ENCODE results near the gene C2CD4C. TPM values are rescaled to one million over a fixed set of nuclear protein-coding genes. Genes with fewer than 3 reads are reported as not detected.
"Not testable (repeated sequence)": the region's sequence is repeated elsewhere in the genome, so short reads cannot be mapped to it uniquely, and the experiment has no call there.

C2CD4C gene
- total RNA-seq, 1 donor from 2014 or later: 5.7 TPM

DNA sequence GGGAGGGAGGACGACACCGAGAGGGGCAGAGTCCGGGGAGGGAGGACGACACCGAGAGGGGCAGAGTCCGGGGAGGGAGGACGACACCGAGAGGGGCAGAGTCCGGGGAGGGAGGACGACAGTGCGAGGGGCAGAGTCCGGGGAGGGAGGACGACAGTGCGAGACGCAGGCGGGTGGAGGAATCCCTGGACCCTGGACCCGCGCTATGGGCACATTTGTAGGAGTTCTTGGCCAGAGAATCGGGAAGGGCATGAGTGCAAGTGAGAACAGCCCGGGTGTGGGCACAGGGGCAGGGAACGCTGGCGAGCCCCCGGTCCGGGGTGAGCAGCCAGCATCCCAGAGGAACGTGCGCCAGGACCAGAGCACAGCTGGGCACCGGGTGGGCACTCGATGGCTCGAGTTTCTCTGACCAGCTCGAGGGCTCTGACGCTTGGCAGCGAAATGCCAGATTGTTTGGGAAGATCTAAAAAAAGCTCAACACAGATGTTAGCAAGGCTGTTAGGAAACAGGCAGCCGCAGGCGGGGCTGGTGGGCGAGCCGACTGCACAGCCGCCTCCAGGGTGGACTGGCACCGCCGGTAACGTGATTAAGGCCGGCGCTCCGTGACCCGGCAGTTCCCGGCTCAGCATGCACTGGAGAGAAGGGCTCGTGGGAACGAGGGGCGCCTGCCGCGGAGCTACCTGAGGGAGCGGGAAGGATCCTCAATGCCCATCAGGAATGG is 17.9 kb upstream of the C2CD4C start:
- no peaks in the 10 kb centered on the region for H3K27me3 ChIP-seq
- TF ChIP-seq, protein P1, sequence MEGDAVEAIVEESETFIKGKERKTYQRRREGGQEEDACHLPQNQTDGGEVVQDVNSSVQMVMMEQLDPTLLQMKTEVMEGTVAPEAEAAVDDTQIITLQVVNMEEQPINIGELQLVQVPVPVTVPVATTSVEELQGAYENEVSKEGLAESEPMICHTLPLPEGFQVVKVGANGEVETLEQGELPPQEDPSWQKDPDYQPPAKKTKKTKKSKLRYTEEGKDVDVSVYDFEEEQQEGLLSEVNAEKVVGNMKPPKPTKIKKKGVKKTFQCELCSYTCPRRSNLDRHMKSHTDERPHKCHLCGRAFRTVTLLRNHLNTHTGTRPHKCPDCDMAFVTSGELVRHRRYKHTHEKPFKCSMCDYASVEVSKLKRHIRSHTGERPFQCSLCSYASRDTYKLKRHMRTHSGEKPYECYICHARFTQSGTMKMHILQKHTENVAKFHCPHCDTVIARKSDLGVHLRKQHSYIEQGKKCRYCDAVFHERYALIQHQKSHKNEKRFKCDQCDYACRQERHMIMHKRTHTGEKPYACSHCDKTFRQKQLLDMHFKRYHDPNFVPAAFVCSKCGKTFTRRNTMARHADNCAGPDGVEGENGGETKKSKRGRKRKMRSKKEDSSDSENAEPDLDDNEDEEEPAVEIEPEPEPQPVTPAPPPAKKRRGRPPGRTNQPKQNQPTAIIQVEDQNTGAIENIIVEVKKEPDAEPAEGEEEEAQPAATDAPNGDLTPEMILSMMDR (IDR thresholded peaks at IDR 0.05): no peak
- DNase-seq (ENCODE audit: low spot score in 2 of 2): no peak
- H3K36me3 ChIP-seq: no peaks in the 10 kb centered on the region
- H3K27ac ChIP-seq: no peak overlapping the region
- intact Hi-C loops (cut with DNase I): no loop called here
- H3K4me1 ChIP-seq: no peaks in the 10 kb centered on the region
- no peaks in the 10 kb centered on the region for H3K9me3 ChIP-seq
- H3K4me3 ChIP-seq: no peak overlapping the region

DNA sequence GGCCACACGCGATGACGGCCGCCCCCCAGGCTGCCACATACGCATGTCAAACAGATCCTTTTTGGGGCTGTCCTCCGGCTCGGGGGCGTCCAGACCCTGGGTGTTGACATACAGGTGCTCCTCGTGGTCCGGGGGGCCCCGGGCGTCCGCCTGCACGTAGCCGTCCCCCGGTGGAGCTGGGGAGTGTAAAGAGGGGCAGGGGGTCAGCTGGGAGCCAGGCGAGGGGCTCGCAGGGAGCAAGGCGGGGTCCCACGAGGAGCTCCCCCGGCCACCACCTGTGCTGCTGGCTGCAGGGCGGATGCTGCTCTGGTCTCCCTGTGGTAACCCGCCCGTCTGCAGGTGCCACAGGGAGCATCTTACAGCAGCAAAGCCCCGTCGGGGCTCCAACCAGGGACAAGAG is 16.1 kb upstream of the C2CD4C start:
- no peak for DNase-seq (ENCODE audit: low spot score in 2 of 2)
- intact Hi-C loops (cut with DNase I): no loop called here
- Histone ChIP-seq H3K27ac (no peak overlapping the region), H3K4me3 (no peak overlapping the region), H3K4me1 (no peaks in the 10 kb centered on the region), H3K9me3 (no peaks in the 10 kb centered on the region), H3K36me3 (no peaks in the 10 kb centered on the region), H3K27me3 (no peaks in the 10 kb centered on the region)
- TF ChIP-seq, protein P1 (IDR thresholded peaks at IDR 0.05): no peak

DNA sequence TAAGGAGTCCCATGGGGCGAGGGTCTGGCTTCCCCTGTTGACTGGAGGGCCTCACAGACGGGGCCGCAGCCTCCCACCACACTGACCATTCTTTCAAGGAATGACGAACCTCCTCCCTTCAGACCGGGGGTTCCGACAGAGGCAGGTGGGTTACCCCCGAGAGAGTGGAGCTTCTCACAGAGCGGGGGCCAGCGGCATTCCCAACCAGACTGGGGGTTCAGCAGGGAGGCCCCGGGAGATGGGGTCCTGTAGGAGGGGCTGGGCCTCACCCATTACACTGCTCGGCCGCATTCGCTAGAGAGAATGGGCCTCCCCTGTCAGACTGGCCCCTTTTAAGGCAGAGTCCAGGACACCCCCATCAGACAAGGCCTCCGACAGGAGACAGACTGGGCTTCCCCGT is 15.6 kb upstream of the C2CD4C start:
- TF ChIP-seq, protein P1 (IDR thresholded peaks at IDR 0.05): no peak
- Histone ChIP-seq H3K27ac (no peak overlapping the region), H3K36me3 (no peaks in the 10 kb centered on the region), H3K4me3 (no peak overlapping the region), H3K27me3 (no peaks in the 10 kb centered on the region), H3K4me1 (no peaks in the 10 kb centered on the region), H3K9me3 (no peaks in the 10 kb centered on the region)
- intact Hi-C loops (cut with DNase I): no loop called here
- no peak for DNase-seq (ENCODE audit: low spot score in 2 of 2)

DNA sequence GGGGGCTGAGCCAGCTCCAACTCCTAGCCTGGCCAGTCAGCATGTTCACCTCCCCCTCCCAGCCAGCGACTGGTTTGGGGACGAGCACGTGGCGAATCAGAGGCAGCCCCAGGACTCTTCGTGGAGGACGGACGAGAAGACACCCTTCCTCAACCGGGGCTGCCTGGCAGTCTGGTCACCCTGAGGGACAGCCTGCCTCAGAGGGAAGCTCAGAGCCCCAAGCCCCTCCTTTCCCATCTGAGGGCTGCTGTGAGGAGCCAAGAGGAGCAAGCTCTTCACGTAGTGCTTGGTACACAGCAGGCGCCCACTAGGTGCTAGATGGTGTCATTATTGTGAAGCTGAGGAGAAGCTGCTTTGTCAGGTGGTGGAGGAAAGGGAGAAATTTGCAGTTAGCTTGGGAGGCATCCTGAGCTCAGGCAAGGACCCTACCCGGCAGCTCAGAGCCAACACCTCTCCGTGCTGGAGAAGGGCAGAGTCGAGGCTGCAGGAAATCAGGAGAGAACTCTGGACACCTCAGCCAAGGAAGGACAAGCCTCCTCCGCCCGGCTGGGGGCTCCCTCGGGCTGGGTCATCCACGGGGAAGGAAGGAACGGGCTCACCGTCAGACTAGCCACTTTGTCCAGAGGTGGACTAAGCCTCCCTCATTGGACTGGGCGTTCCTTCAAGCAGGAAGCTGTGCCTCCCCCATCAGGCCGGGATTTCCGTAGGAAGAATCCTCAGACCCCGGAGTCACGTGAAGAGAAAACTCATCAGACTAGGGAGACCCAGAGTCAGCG is 14.9 kb upstream of the C2CD4C start:
- H3K36me3 ChIP-seq: no peaks in the 10 kb centered on the region
- TF ChIP-seq, protein P1 (IDR thresholded peaks at IDR 0.05): no peak
- intact Hi-C loops (cut with DNase I): no loop called here

DNA sequence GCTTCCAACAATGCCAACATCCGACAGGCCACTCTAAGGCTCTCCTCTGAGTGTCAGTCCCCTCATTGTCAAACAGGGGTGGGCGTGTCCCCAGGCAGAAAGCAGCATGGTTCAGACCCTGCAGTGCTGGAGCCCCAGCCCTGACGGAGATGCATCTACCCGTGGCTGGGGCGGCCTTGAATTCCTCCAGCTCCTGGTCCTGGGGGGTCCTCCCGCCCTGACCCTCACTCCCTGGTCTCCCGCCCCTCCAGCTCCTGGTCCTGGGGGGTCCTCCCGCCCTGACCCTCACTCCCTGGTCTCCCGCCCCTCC is 13.9 kb upstream of the C2CD4C start:
- H3K27me3 ChIP-seq; H3K27ac ChIP-seq; H3K4me1 ChIP-seq; H3K4me3 ChIP-seq; DNase-seq (ENCODE audit: low spot score in 2 of 2); intact Hi-C loops (cut with DNase I); H3K36me3 ChIP-seq; H3K9me3 ChIP-seq: not testable (repeated sequence)

More for the DNA sequence above, 14.9 kb upstream of the C2CD4C start:
- Histone ChIP-seq H3K27me3 (no peaks in the 10 kb centered on the region), H3K9me3 (no peaks in the 10 kb centered on the region), H3K4me1 (no peaks in the 10 kb centered on the region), H3K27ac (no peak overlapping the region), H3K4me3 (no peak overlapping the region)
- no peak for DNase-seq (ENCODE audit: low spot score in 2 of 2)

DNA sequence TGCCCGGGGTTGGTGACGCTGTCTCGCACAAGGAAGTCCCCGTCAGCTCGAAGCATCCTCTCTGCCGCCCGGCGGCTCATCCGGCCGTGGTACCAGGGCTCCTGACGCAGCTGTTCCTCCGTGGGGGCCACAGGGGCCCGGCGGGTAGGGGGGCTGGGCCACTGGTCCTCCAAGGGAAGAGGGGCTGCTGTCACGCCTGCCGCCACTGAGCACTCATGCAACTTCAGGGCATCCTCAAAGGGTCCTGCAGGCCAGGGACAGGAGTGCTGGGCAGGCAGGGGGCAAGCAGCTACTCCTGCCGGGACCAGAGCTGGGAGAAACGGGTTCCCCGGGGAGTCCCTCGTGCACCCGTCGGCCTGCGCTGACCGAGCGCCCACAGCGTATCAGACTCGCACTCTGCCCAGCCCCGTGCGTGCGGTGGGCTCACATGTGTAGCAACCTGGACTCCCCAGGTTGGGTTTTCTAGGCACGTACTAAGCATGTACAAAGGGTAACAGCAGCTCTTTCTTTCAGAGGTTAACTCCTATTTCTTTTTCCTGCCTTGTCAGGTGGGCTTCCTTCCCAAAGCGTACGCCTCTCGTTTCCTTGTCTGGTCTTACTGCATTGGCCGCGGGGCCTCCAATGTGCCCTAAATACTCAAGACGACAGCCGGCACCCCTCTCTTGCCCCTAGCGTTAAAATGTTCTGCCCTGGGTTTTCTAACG is 13.4 kb upstream of the C2CD4C start:
- Histone ChIP-seq H3K27ac (no peak overlapping the region), H3K36me3 (no peaks in the 10 kb centered on the region), H3K27me3 (no peaks in the 10 kb centered on the region), H3K4me1 (no peaks in the 10 kb centered on the region), H3K4me3 (no peak overlapping the region), H3K9me3 (no peaks in the 10 kb centered on the region)
- TF ChIP-seq, protein P1 (IDR thresholded peaks at IDR 0.05): no peak
- intact Hi-C loops (cut with DNase I): no loop called here
- no peak for DNase-seq (ENCODE audit: low spot score in 2 of 2)
